Measurements from ENCODE around the gene SCIMP. TPM values are rescaled to one million over a fixed set of nuclear protein-coding genes. Genes with fewer than 3 reads are reported as not detected.

SCIMP gene
- total and polyA plus RNA-seq, 2 of the 13 experiments (the other 11 are each of a cell fraction or from before 2014, with no cell fraction given) = not detected

DNA sequence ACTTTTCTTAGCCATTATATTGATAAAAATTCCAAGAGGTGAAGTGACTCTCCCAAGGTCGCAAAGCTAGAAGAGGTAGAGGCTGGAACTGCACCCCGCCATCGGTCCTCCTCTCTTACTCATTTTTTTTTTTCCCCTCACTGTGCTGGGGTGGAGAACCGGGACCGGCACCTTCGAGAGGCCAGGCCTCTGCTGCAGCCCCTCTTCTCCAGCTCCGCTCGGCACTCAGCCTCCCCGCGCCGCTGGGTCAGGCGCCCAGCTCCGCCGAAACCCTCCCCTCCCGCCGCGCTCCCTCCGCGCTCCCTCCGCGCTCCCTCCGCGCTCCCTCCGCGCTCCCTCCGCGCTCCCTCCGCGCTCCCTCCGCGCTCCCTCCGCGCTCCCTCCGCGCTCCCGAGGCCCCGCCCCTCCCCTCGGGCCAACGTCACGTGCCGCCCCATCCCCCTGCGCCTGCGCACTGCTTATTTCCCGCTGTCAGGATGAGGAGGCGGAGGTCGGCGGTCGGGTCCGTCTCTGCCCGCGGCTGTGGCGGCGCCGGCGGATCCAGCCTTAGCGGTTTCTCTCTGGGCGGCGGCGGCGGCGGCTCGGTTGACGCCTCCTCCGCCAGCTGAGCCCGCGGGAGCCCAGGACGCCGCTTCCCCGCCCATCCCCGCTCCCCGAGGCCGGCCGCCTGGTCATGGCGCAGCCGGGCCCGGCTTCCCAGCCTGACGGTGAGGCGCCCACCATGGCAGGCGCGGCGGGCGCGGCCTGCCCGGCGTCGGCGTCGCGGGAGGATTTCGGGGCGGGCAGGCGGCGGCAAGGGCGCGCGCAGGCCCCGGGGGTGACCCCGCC, 47.4 kb upstream of the SCIMP start, which contains the start of gene RABEP1 (continued):
- TF ChIP-seq FOXJ3 (CRISPR knock-in tag; IDR thresholded peaks at IDR 0.05; ENCODE audit: borderline replicate concordance) (no peak), MNT (IDR thresholded peaks at IDR 0.05) (peak; percentile 20; the same call in 1 of the 2 replicates), DRAP1 (CRISPR knock-in tag; IDR thresholded peaks at IDR 0.05) (peak; percentile 50; the same call in 1 of the 2 replicates), ZNF713 (CRISPR knock-in tag; IDR thresholded peaks at IDR 0.05) (no peak), MED13 (CRISPR knock-in tag; IDR thresholded peaks at IDR 0.05) (no peak), KLF16 (CRISPR knock-in tag; IDR thresholded peaks at IDR 0.05) (peak in 1 of 2 experiments; percentile 27; a peak in 1 of 4 replicates), ZBTB37 (CRISPR knock-in tag; IDR thresholded peaks at IDR 0.05) (no peak), ZNF773 (CRISPR knock-in tag; IDR thresholded peaks at IDR 0.05; ENCODE audit: borderline replicate concordance) (no peak), CHCHD3 (CRISPR knock-in tag; IDR thresholded peaks at IDR 0.05) (no peak), PCBP1 (IDR thresholded peaks at IDR 0.05; ENCODE audit: borderline replicate concordance, low read depth, low read length) (0 out of 2 replicates have a peak, but pooled peaks have one; percentile 75), LBX2 (CRISPR knock-in tag; IDR thresholded peaks at IDR 0.05; ENCODE audit: borderline replicate concordance) (0 out of 2 replicates have a peak, but pooled peaks have one; percentile 33), CHD4 (IDR thresholded peaks at IDR 0.05; ENCODE audit: borderline replicate concordance, low read length) (no peak), CCDC6 (CRISPR knock-in tag; IDR thresholded peaks at IDR 0.05) (peak; percentile 75), ZNF547 (CRISPR knock-in tag; IDR thresholded peaks at IDR 0.05) (peak; percentile 40; the same call in 1 of the 2 replicates), PHF8 (CRISPR knock-in tag; IDR thresholded peaks at IDR 0.05) (peak; percentile 60; the same call in 1 of the 2 replicates)
- TF ChIP-seq, protein P1, sequence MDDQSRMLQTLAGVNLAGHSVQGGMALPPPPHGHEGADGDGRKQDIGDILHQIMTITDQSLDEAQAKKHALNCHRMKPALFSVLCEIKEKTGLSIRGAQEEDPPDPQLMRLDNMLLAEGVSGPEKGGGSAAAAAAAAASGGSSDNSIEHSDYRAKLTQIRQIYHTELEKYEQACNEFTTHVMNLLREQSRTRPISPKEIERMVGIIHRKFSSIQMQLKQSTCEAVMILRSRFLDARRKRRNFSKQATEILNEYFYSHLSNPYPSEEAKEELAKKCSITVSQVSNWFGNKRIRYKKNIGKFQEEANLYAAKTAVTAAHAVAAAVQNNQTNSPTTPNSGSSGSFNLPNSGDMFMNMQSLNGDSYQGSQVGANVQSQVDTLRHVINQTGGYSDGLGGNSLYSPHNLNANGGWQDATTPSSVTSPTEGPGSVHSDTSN (CRISPR knock-in tag; IDR thresholded peaks at IDR 0.05; ENCODE audit: borderline replicate concordance) = no peak
- TF ChIP-seq, protein P2, sequence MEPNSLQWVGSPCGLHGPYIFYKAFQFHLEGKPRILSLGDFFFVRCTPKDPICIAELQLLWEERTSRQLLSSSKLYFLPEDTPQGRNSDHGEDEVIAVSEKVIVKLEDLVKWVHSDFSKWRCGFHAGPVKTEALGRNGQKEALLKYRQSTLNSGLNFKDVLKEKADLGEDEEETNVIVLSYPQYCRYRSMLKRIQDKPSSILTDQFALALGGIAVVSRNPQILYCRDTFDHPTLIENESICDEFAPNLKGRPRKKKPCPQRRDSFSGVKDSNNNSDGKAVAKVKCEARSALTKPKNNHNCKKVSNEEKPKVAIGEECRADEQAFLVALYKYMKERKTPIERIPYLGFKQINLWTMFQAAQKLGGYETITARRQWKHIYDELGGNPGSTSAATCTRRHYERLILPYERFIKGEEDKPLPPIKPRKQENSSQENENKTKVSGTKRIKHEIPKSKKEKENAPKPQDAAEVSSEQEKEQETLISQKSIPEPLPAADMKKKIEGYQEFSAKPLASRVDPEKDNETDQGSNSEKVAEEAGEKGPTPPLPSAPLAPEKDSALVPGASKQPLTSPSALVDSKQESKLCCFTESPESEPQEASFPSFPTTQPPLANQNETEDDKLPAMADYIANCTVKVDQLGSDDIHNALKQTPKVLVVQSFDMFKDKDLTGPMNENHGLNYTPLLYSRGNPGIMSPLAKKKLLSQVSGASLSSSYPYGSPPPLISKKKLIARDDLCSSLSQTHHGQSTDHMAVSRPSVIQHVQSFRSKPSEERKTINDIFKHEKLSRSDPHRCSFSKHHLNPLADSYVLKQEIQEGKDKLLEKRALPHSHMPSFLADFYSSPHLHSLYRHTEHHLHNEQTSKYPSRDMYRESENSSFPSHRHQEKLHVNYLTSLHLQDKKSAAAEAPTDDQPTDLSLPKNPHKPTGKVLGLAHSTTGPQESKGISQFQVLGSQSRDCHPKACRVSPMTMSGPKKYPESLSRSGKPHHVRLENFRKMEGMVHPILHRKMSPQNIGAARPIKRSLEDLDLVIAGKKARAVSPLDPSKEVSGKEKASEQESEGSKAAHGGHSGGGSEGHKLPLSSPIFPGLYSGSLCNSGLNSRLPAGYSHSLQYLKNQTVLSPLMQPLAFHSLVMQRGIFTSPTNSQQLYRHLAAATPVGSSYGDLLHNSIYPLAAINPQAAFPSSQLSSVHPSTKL (CRISPR knock-in tag; IDR thresholded peaks at IDR 0.05) = peak; percentile 67
- TF ChIP-seq, protein P3, sequence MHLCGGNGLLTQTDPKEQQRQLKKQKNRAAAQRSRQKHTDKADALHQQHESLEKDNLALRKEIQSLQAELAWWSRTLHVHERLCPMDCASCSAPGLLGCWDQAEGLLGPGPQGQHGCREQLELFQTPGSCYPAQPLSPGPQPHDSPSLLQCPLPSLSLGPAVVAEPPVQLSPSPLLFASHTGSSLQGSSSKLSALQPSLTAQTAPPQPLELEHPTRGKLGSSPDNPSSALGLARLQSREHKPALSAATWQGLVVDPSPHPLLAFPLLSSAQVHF (CRISPR knock-in tag; IDR thresholded peaks at IDR 0.05) = no peak
